HCT116 (cell line): ENCODE measurements around the gene PRDM11. TPM values are rescaled to one million over a fixed set of nuclear protein-coding genes. Genes with fewer than 3 reads are reported as not detected.

Source experiments
- ATAC-seq: fragments of 200-7000 bp; cut with Tn5 transposase; 2 replicates; pipeline ENCODE4 v1.9.1; 2020; ENCODE audit warnings: mild to moderate bottlenecking, moderate library complexity
- BruUV-seq: library from RNA; stranded (reverse); fragments of 400-500 nt; replicated peaks from 2 replicates; lab custom pipeline; 2021; lab: Mats Ljungman, UMichigan
- CTCF ChIA-PET: fragments of 300-600 bp; sonication (Branson Sonifier 250); formaldehyde crosslinking; loops from one replicate; lab custom pipeline; 2021; ENCODE audit warnings: antibody characterized with exemption; lab: Charles Lee
- POLR2A ChIA-PET: fragments of 300-600, 350-600 bp; sonication (Branson Sonifier 250); formaldehyde crosslinking; loops from one replicate; lab custom pipeline; 2021; ENCODE audit warnings: antibody characterized with exemption; lab: Charles Lee
- RAD21 ChIA-PET, 2 experiments: fragments of 300-600 bp; sonication (Branson Sonifier 250); formaldehyde crosslinking; loops; one replicate each; lab custom pipeline; 2023; ENCODE audit warnings: low total read pairs in 2 of 2; ENCODE audit not compliant: uncharacterized antibody in 2 of 2, unreplicated experiment in 2 of 2, low non-redundant PET in 1 of 2; lab: Charles Lee
- DNase-seq: peaks from one replicate; pipeline ENCODE4 v3.0.0-alpha.2; 2010; ENCODE audit warnings: low read depth, low spot score
- H2AFZ ChIP-seq: fragments of 200-600 bp; shearing (Covaris generic), sonication (generic); 2 replicates; pipeline ENCODE4 v1.6.1; 2017; ENCODE audit warnings: low read depth, mixed run types, mixed read lengths, antibody characterized with exemption, low read length; ENCODE audit not compliant: poor library complexity, severe bottlenecking
- H3K27ac ChIP-seq: 2 replicates; pipeline ENCODE4 v1.5.1; 2012; ENCODE audit warnings: low read depth, low read length
- H3K27me3 ChIP-seq: fragments of 200-600 bp; sonication (generic); 2 replicates; pipeline ENCODE4 v1.6.1; 2016; ENCODE audit warnings: mixed run types, low read length, mixed read lengths; ENCODE audit not compliant: insufficient read depth
- H3K36me3 ChIP-seq, 2 experiments: fragments of 200-500 bp in 1 of 2; fragments of 200-600 bp in 1 of 2; sonication (Bioruptor generic) in 1 of 2; sonication (generic) in 1 of 2; 2 replicates each; pipeline versions ENCODE4 v1.5.1 to v1.6.1; 2014 to 2016; ENCODE audit warnings: low read length in 2 of 2, inconsistent platforms in 1 of 2, mixed read lengths in 1 of 2, mixed run types in 1 of 2; ENCODE audit not compliant: insufficient read depth in 2 of 2, control insufficient read depth in 1 of 2
- H3K4me1 ChIP-seq, 2 experiments: fragments of 200-600 bp in 1 of 2; sonication (generic) in 1 of 2; 2 replicates each; pipeline versions ENCODE4 v1.5.1 to v1.6.1; 2012 to 2017; ENCODE audit warnings: low read length in 2 of 2, inconsistent platforms in 1 of 2, mild to moderate bottlenecking in 1 of 2, mixed read lengths in 1 of 2, mixed run types in 1 of 2, moderate library complexity in 1 of 2; ENCODE audit not compliant: insufficient read depth in 2 of 2, control insufficient read depth in 1 of 2
- H3K4me2 ChIP-seq: fragments of 200-600 bp; sonication (generic); 2 replicates; pipeline ENCODE4 v1.6.1; 2017; ENCODE audit warnings: mixed run types, low read length, mixed read lengths
- H3K4me3 ChIP-seq, 2 experiments: fragments of 200-600 bp in 1 of 2; sonication (generic) in 1 of 2; replicated peaks in 1 of 2; 2 replicates each; pipeline ENCODE4 v1.5.1; 2011 to 2016; ENCODE audit warnings: low read length in 2 of 2, control low read depth in 1 of 2, low read depth in 1 of 2, mild to moderate bottlenecking in 1 of 2, mixed read lengths in 1 of 2, mixed run types in 1 of 2
- H3K79me2 ChIP-seq: fragments of 200-600 bp; sonication (generic); 2 replicates; pipeline ENCODE4 v1.6.1; 2017; ENCODE audit warnings: mild to moderate bottlenecking, mixed run types, low read length, moderate library complexity, mixed read lengths; ENCODE audit not compliant: insufficient read depth
- H3K9ac ChIP-seq: fragments of 200-600 bp; sonication (generic); 2 replicates; pipeline ENCODE4 v1.6.1; 2016; ENCODE audit warnings: low read length, mixed read lengths
- H3K9me2 ChIP-seq: fragments of 200-600 bp; sonication (generic), shearing (Covaris generic); 2 replicates; pipeline ENCODE4 v1.6.1; 2017; ENCODE audit warnings: mixed run types, mild to moderate bottlenecking, moderate library complexity; ENCODE audit not compliant: insufficient read depth
- H3K9me3 ChIP-seq, 2 experiments: fragments of 200-500 bp in 1 of 2; fragments of 200-600 bp in 1 of 2; sonication (Bioruptor generic) in 1 of 2; sonication (generic) in 1 of 2; 2 replicates each; pipeline ENCODE4 v1.6.1; 2014 to 2017; ENCODE audit warnings: low read length in 2 of 2, mixed read lengths in 2 of 2, inconsistent platforms in 1 of 2, low read depth in 1 of 2, mild to moderate bottlenecking in 1 of 2, mixed run types in 1 of 2, moderate library complexity in 1 of 2; ENCODE audit not compliant: control insufficient read depth in 1 of 2, insufficient read depth in 1 of 2
- H4K20me1 ChIP-seq: fragments of 200-600 bp; sonication (generic), shearing (Covaris generic); 2 replicates; pipeline ENCODE4 v1.6.1; 2017; ENCODE audit warnings: mixed run types, mild to moderate bottlenecking, moderate library complexity; ENCODE audit not compliant: insufficient read depth
- CBX3 ChIP-seq: IDR thresholded peaks from 2 replicates; pipeline ENCODE4 v1.6.1; 2012; ENCODE audit warnings: low read depth
- CEBPB ChIP-seq: IDR thresholded peaks from 2 replicates; pipeline ENCODE4 v1.6.1; 2012; ENCODE audit warnings: low read depth
- EGR1 ChIP-seq: IDR thresholded peaks from 2 replicates; pipeline ENCODE4 v1.6.1; 2012; ENCODE audit warnings: low read depth
- ELF1 ChIP-seq: IDR thresholded peaks from 2 replicates; pipeline ENCODE4 v1.6.1; 2012; ENCODE audit warnings: low read depth, borderline replicate concordance
- EZH2 ChIP-seq: fragments of 200-600 bp; sonication (generic); IDR thresholded peaks from 2 replicates; pipeline ENCODE4 v1.6.1; 2017; ENCODE audit warnings: antibody characterized with exemption, mixed run types
- EZH2phosphoT487 ChIP-seq: fragments of 200-600 bp; IDR thresholded peaks from 2 replicates; pipeline ENCODE4 v1.6.1; 2018; ENCODE audit warnings: antibody characterized with exemption, borderline replicate concordance
- FOSL1 ChIP-seq: IDR thresholded peaks from 2 replicates; pipeline ENCODE4 v1.6.1; 2012; ENCODE audit warnings: low read depth
- JUND ChIP-seq: IDR thresholded peaks from 2 replicates; pipeline ENCODE4 v1.6.1; 2012
- POLR2A ChIP-seq: IDR thresholded peaks from 2 replicates; pipeline ENCODE4 v1.7.0; 2011; ENCODE audit warnings: borderline replicate concordance; ENCODE audit not compliant: insufficient read depth, insufficient read length; ENCODE audit errors: extremely low read depth
- RAD21 ChIP-seq: IDR thresholded peaks from 2 replicates; pipeline ENCODE4 v1.6.1; 2012; ENCODE audit warnings: low read depth, mild to moderate bottlenecking
- SIN3A ChIP-seq: IDR thresholded peaks from 2 replicates; pipeline ENCODE4 v1.6.1; 2012; ENCODE audit warnings: low read depth
- SP1 ChIP-seq: IDR thresholded peaks from 2 replicates; pipeline ENCODE4 v1.6.1; 2012; ENCODE audit warnings: low read depth
- SRF ChIP-seq: IDR thresholded peaks from 2 replicates; pipeline ENCODE4 v1.6.1; 2012; ENCODE audit warnings: low read depth
- TCF7L2 ChIP-seq: IDR thresholded peaks from 2 replicates; pipeline ENCODE4 v1.7.0; 2011; ENCODE audit warnings: borderline replicate concordance, inconsistent platforms; ENCODE audit not compliant: insufficient read depth, insufficient read length; ENCODE audit errors: extremely low read depth
- YY1 ChIP-seq: IDR thresholded peaks from 2 replicates; pipeline ENCODE4 v1.6.1; 2011; ENCODE audit warnings: low read length, low read depth, moderate library complexity, mild to moderate bottlenecking; ENCODE audit not compliant: insufficient replicate concordance; ENCODE audit errors: extremely low read depth
- ZFX ChIP-seq: fragments of 450-650 bp; IDR thresholded peaks from 2 replicates; pipeline ENCODE4 v1.6.1; 2017
- ZNF274 ChIP-seq: fragments of 200-500 bp; sonication (Bioruptor generic); IDR thresholded peaks from 2 replicates; pipeline ENCODE4 v1.6.1; 2014; ENCODE audit warnings: mild to moderate bottlenecking, low read depth, low read length, inconsistent platforms
- intact Hi-C: fragments of 100-400 bp; cut with micrococcal nuclease; formaldehyde crosslinking; loops from 2 replicates; pipeline ENCODE4 v1.10.0; 2022
- total RNA-seq: library from RNA; stranded (reverse); gene quantifications from one replicate; pipeline ENCODE4 v1.2.1, GENCODE V29; 2021; ENCODE audit not compliant: unreplicated experiment
- TF ChIP-seq, protein P1 (sequence below): IDR thresholded peaks from 2 replicates; pipeline ENCODE4 v1.6.1; 2012
- TF ChIP-seq, protein P2 (sequence below): IDR thresholded peaks from 2 replicates; pipeline ENCODE4 v1.6.1; 2012; ENCODE audit warnings: low read depth

PRDM11 gene
- total RNA-seq, 1 experiment from 2014 or later: 9.3 TPM

DNA sequence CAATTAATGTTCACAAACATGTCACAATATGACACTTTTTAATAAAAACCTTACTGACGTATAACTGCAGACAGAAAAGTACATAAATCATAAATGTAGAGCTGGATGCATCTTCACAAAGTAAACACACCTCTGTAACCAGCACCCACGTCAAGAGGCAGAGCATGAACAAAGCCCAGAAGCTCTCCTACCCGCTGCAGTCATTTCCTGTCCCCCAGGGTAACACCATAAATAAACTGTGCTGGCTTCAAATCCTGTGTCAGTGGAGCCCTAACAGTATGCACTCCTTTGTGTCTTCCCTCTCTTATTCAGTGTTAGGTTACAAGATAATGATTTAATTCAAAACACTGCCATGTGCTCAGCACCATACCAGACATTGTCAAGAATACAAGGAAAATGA, 134.0 kb downstream of the PRDM11 start:
- no peaks in the 10 kb centered on the region for H3K9me2 ChIP-seq
- intact Hi-C loops: no loop called here
- H3K27me3 ChIP-seq: no peaks in the 10 kb centered on the region
- no peak overlapping the region for H3K4me2 ChIP-seq
- no peaks in the 10 kb centered on the region for H3K79me2 ChIP-seq
- H3K9ac ChIP-seq: no peak overlapping the region
- H3K27ac ChIP-seq: no peak overlapping the region
- 0 out of 4 replicates have a peak, but pooled peaks cover 0 to 3% of the 10 kb centered on the region in 2 experiments for H3K9me3 ChIP-seq
- no peak for ATAC-seq
- no peak for TF ChIP-seq EZH2phosphoT487
- no peak for TF ChIP-seq SRF
- TF ChIP-seq ZNF274: no peak
- TF ChIP-seq JUND: no peak
- TF ChIP-seq, protein P1, sequence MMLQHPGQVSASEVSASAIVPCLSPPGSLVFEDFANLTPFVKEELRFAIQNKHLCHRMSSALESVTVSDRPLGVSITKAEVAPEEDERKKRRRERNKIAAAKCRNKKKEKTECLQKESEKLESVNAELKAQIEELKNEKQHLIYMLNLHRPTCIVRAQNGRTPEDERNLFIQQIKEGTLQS: no peak
- no peak for TF ChIP-seq RAD21
- TF ChIP-seq, protein P2, sequence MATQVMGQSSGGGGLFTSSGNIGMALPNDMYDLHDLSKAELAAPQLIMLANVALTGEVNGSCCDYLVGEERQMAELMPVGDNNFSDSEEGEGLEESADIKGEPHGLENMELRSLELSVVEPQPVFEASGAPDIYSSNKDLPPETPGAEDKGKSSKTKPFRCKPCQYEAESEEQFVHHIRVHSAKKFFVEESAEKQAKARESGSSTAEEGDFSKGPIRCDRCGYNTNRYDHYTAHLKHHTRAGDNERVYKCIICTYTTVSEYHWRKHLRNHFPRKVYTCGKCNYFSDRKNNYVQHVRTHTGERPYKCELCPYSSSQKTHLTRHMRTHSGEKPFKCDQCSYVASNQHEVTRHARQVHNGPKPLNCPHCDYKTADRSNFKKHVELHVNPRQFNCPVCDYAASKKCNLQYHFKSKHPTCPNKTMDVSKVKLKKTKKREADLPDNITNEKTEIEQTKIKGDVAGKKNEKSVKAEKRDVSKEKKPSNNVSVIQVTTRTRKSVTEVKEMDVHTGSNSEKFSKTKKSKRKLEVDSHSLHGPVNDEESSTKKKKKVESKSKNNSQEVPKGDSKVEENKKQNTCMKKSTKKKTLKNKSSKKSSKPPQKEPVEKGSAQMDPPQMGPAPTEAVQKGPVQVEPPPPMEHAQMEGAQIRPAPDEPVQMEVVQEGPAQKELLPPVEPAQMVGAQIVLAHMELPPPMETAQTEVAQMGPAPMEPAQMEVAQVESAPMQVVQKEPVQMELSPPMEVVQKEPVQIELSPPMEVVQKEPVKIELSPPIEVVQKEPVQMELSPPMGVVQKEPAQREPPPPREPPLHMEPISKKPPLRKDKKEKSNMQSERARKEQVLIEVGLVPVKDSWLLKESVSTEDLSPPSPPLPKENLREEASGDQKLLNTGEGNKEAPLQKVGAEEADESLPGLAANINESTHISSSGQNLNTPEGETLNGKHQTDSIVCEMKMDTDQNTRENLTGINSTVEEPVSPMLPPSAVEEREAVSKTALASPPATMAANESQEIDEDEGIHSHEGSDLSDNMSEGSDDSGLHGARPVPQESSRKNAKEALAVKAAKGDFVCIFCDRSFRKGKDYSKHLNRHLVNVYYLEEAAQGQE: no peak
- TF ChIP-seq FOSL1: no peak
- no peak for TF ChIP-seq CBX3
- TF ChIP-seq POLR2A: no peak
- TF ChIP-seq TCF7L2: no peak
- no peak for TF ChIP-seq CEBPB
- TF ChIP-seq YY1: no peak
- TF ChIP-seq SIN3A: no peak
- no peak for TF ChIP-seq EZH2
- no peak for TF ChIP-seq SP1
- TF ChIP-seq ELF1: no peak
- TF ChIP-seq EGR1: no peak
- no peak for TF ChIP-seq ZFX
- DNase-seq: no peak
- ChIA-PET POLR2A (no interaction called here), RAD21 (no interaction called here), CTCF (no interaction called here)
- H4K20me1 ChIP-seq: no peaks in the 10 kb centered on the region
- no peak overlapping the region for H3K4me3 ChIP-seq
- BruUV-seq: no TSS peak
- H3K36me3 ChIP-seq: no peaks in the 10 kb centered on the region
- H2AFZ ChIP-seq: no peak overlapping the region
- peaks cover 9 to 19% of the 10 kb centered on the region in 2 experiments for H3K4me1 ChIP-seq
